ENCODE results near the gene ELAVL1. TPM values are rescaled to one million over a fixed set of nuclear protein-coding genes. Genes with fewer than 3 reads are reported as not detected.
A peak's percentile ranks its signal among the peaks of the same experiment; 100 is the strongest.
"Not testable (repeated sequence)": the region's sequence is repeated elsewhere in the genome, so short reads cannot be mapped to it uniquely, and the experiment has no call there.

The ELAVL1 gene
- total RNA-seq, 6 experiments from 2014 or later, result 25.3 to 33.6 (median 30.3) TPM

- peak overlapping the region; percentile 83 to 95 (median 85) for H3K4me3 ChIP-seq
- no peaks in the 10 kb centered on the region for H3K27me3 ChIP-seq
- intact Hi-C loops (cut with DNase I), result no loop called here
- TF ChIP-seq POLR2A (IDR thresholded peaks at IDR 0.05) (no peak), CTCF (IDR thresholded peaks at IDR 0.05) (no peak)
- WGBS (ENCODE audit: insufficient coverage, low coverage, low lambda C conversion rate, missing lambda C conversion rate), result 2% methylated on average over 53 of the region's 62 CpGs
- ATAC-seq (peak; percentile 78 to 86 (median 82)), DNase-seq (peak; percentile 100)
- H3K4me1 ChIP-seq, result peaks cover 0 to 46% (median 15%) of the 10 kb centered on the region in 4 donors
- peaks cover 0 to 8% (median 0%) of the 10 kb centered on the region in 4 donors for H3K36me3 ChIP-seq
- H3K27ac ChIP-seq, result peak overlapping the region; percentile 66 to 81 (median 72)
- no peaks in the 10 kb centered on the region for H3K9me3 ChIP-seq
These were observed 84.7 kb downstream of the ELAVL1 start for GRCh38 chr19:7920519-7921301.

GRCh38 chr19:7919610-7920518 lies 85.6 kb downstream of the ELAVL1 start, which contains the start of gene SNAPC2:
Gene SNAPC2 (plus strand): TSS chr19:7920338. CDS start chr19:7920367, 29 bp downstream.
- peak within 1 kb of the TSS; percentile 83 to 95 (median 85) for H3K4me3 ChIP-seq
- H3K36me3 ChIP-seq, result peaks cover 0 to 8% (median 0%) of the 10 kb centered on the region in 4 donors
- intact Hi-C loops (cut with DNase I), result no loop called here
- TF ChIP-seq CTCF (IDR thresholded peaks at IDR 0.05) (no peak), POLR2A (IDR thresholded peaks at IDR 0.05) (peak; percentile 50)
- peak; percentile 97 to 98 (median 97) for DNase-seq
- H3K9me3 ChIP-seq, result no peaks in the 10 kb centered on the region
- WGBS (ENCODE audit: insufficient coverage, low coverage, low lambda C conversion rate, missing lambda C conversion rate), result 12% methylated on average over 22 of the region's 62 CpGs
- peaks cover 0 to 41% (median 15%) of the 10 kb centered on the region in 4 donors for H3K4me1 ChIP-seq
- no peaks in the 10 kb centered on the region for H3K27me3 ChIP-seq
- H3K27ac ChIP-seq, result peak within 1 kb of the TSS; percentile 66 to 81 (median 72)
- peak; percentile 49 to 62 (median 62) for ATAC-seq

GRCh38 chr19:7918615-7919421 lies 86.6 kb downstream of the ELAVL1 start:
- Histone ChIP-seq H3K27me3 (no peaks in the 10 kb centered on the region), H3K4me1 (peaks cover 0 to 41% (median 15%) of the 10 kb centered on the region in 4 donors), H3K27ac (peak overlapping the region in 2 of 3 donors; percentile 66 to 81), H3K4me3 (peak overlapping the region; percentile 83 to 95 (median 85)), H3K36me3 (peaks cover 0 to 8% (median 0%) of the 10 kb centered on the region in 4 donors), H3K9me3 (no peaks in the 10 kb centered on the region)
- intact Hi-C loops (cut with DNase I), result no loop called here
- peak; percentile 76 to 95 (median 91) for DNase-seq
- TF ChIP-seq POLR2A (IDR thresholded peaks at IDR 0.05) (peak; percentile 63), CTCF (IDR thresholded peaks at IDR 0.05) (no peak)
- 20% methylated on average over 5 of the region's 42 CpGs for WGBS (ENCODE audit: insufficient coverage, low coverage, low lambda C conversion rate, missing lambda C conversion rate)
- peak; percentile 14 to 48 (median 41) for ATAC-seq

GRCh38 chr19:7918062-7918614 lies 87.3 kb downstream of the ELAVL1 start:
- peak overlapping the region in 2 of 3 donors; percentile 36 to 81 for H3K27ac ChIP-seq
- H3K36me3 ChIP-seq; intact Hi-C loops (cut with DNase I); H3K9me3 ChIP-seq; H3K27me3 ChIP-seq; DNase-seq; ATAC-seq: not testable (repeated sequence)
- H3K4me1 ChIP-seq, result peaks cover 0 to 41% (median 15%) of the 10 kb centered on the region in 4 donors
- 11% methylated on average over 25 of the region's 29 CpGs for WGBS (ENCODE audit: insufficient coverage, low coverage, low lambda C conversion rate, missing lambda C conversion rate)
- H3K4me3 ChIP-seq, result peak overlapping the region; percentile 83 to 95 (median 85)

Data from right lobe of liver (tissue), 6 donors.